ENCODE results near the gene CPM.

DNA sequence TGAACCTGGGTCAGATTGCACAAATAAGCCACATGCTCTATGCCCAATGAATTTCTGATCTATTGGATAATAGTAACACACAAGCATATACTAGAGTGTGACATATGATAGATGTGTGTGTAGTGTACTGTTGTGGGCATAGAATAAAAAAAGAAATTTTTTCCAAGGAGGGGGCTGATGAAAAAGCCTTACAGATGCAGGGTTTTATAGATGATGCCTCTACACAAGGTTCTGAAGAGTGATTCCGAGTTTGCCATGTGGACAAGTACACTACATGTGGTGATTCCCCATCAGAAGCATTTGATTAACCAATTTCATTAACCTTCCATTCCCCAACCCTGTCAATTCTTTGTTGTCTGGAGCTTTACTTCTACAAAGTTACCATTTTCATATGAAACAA lies 45.3 kb downstream of the CPM start:
- TF ChIP-seq, protein P1, sequence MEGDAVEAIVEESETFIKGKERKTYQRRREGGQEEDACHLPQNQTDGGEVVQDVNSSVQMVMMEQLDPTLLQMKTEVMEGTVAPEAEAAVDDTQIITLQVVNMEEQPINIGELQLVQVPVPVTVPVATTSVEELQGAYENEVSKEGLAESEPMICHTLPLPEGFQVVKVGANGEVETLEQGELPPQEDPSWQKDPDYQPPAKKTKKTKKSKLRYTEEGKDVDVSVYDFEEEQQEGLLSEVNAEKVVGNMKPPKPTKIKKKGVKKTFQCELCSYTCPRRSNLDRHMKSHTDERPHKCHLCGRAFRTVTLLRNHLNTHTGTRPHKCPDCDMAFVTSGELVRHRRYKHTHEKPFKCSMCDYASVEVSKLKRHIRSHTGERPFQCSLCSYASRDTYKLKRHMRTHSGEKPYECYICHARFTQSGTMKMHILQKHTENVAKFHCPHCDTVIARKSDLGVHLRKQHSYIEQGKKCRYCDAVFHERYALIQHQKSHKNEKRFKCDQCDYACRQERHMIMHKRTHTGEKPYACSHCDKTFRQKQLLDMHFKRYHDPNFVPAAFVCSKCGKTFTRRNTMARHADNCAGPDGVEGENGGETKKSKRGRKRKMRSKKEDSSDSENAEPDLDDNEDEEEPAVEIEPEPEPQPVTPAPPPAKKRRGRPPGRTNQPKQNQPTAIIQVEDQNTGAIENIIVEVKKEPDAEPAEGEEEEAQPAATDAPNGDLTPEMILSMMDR (IDR thresholded peaks at IDR 0.05), result no peak
- TF ChIP-seq EP300 (IDR thresholded peaks at IDR 0.05) (no peak), POLR2A (IDR thresholded peaks at IDR 0.05) (no peak)
